Esophagus squamous epithelium (tissue), 4 donors: ENCODE results near the gene INPP5F.

Experiments
- CTCF ChIP-seq, 6 experiments: fragments of 450-650 bp in 4 of 6; fragments of 200-600 bp in 2 of 6; sonication (generic) in 2 of 6; IDR thresholded peaks; one replicate each; pipeline ENCODE4 v1.5.1; 2016 to 2019; ENCODE audit warnings: antibody characterized with exemption in 6 of 6, mild to moderate bottlenecking in 4 of 6, moderate library complexity in 4 of 6
- POLR2A ChIP-seq, 4 donors: fragments of 450-650 bp; IDR thresholded peaks; one replicate each; pipeline ENCODE4 v1.6.1; 2017; ENCODE audit warnings: antibody characterized with exemption in 4 of 4, mild to moderate bottlenecking in 4 of 4, moderate library complexity in 3 of 4

GRCh38 chr10:119860866-119861607, 135.2 kb downstream of the INPP5F start:
- TF ChIP-seq POLR2A (IDR thresholded peaks at IDR 0.05) (no peak), CTCF (IDR thresholded peaks at IDR 0.05) (no peak)
